T-helper 1 cell (primary cell): ENCODE data around the gene QPRT.
A peak's percentile ranks its signal among the peaks of the same experiment; 100 is the strongest.
"Not testable (repeated sequence)": the region's sequence is repeated elsewhere in the genome, so short reads cannot be mapped to it uniquely, and the experiment has no call there.

Experiments
- DNase-seq, 5 donors: peaks; one replicate each; pipeline ENCODE4 v3.0.0-alpha.2; 2012 to 2020

The QPRT gene

DNA sequence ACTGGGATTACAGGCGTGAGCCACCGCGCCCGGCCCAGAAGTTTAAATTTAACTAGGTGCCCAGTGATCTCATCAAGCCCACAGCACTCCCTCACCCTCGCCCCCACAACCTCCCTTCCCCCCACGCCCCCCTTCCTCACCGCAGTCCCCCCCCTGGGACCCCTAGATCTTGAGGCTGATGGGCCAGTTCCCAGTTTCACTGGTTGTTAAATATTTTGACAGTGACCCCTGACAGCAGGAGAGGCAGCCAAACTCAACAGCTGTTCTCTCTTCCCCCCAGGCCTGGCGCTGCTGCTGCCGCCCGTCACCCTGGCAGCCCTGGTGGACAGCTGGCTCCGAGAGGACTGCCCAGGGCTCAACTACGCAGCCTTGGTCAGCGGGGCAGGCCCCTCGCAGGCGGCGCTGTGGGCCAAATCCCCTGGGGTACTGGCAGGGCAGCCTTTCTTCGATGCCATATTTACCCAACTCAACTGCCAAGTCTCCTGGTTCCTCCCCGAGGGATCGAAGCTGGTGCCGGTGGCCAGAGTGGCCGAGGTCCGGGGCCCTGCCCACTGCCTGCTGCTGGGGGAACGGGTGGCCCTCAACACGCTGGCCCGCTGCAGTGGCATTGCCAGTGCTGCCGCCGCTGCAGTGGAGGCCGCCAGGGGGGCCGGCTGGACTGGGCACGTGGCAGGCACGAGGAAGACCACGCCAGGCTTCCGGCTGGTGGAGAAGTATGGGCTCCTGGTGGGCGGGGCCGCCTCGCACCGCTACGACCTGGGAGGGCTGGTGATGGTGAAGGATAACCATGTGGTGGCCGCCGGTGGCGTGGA, 15.6 kb downstream of the QPRT start:
- no peak for DNase-seq

DNA sequence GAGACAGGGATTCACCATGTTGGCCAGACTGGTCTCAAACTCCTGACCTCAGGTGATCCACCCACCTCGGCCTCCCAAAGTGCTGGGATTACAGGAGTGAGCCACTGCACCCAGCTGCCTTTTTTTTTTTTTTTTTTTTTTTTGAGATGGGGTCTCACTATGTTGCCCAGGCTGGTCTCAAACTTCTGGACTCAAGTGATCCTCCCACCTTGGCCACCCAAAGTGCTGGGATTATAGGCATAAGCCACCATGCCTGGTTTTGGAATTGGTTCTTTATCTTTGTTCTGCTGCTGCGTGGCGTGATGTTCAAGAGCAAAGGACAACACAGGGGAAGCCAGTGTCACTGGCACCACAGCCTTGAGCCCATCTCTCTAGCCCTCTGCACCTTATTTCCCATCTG, 16.7 kb downstream of the QPRT start:
- not testable (repeated sequence) for DNase-seq

DNA sequence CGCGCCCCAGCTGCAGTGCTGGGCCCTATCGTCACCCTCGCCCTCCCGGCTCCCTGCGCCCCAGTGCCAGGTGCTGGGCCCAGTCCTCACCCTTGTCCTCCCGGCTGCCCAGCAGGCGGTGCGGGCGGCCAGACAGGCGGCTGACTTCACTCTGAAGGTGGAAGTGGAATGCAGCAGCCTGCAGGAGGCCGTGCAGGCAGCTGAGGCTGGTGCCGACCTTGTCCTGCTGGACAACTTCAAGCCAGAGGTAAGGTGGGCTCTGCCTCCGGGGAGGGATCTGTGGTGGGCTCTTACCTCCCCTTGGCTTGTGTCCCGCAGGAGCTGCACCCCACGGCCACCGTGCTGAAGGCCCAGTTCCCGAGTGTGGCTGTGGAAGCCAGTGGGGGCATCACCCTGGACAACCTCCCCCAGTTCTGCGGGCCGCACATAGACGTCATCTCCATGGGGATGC, 17.9 kb downstream of the QPRT start:
- no peak for DNase-seq

DNA sequence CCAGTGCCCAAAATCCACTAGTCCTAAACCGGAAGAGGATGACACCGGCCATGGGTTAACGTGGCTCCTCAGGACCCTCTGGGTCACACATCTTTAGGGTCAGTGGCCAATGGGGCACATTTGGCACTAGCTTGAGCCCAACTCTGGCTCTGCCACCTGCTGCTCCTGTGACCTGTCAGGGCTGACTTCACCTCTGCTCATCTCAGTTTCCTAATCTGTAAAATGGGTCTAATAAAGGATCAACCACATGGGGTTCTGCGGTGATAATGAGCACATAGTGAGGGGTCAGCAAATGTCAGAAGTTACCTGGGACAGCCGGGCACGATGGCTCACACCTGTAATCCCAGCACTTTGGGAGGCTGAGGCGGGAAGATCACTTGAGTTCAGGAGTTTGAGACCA, 18.4 kb downstream of the QPRT start:
- DNase-seq = no peak

DNA sequence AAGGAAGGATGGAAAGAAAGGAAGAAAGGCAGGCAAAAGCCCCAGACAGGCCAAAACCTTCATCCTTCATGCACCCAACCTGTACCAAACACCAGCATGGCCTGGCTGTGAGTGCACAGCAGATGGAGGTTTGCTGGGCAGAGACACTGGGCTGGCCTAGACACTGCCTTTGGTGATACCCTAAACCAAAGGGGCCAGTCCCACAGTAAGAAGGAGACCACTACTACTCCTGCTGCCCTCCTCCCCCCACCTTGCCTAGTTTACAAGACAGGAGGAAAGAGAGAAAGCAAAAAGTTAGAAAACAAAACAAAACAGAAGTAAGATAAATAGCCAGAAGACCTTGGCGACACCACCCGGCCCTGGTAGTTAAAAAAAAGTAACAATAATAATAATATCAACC, 19.1 kb downstream of the QPRT start:
- DNase-seq = no peak

DNA sequence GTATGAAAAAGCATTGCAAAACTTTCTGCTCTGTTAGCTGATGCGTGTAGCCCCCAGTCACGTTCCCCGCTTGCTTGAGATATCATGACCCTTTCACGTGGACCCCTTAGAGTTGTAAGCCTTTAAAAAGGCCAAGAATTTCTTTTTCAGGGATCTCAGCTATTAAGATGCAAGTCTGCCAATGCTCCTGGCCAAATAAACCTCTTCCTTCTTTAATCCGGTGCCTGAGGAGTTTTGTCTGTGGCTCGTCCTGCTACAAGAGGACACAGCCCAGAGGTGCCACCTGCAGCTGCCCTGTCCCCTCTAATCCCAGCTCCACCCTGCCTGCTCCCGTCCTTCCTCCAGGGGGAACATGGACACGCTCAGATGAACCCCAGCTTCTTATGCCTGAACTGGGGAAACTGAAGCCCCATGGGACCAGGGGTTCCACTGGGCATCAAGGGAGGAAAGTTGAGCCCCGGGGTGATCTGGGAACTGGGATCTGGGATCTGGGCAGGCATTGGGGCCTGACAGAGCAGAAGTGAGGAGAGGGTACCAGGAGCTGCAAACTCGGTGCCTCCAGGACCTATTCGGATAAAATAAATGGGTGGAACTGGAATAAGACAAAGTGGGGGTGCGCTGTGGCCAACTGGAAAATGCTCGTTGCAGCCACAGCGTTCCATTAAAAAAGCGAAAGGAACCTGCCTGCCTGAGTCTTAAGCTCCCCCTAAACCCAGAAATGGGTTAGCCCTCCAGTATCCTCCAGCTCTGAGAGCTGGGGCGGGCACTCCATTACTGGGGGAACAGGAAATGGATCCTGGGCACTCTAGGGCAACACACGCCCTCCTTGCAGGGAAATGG, 19.7 kb downstream of the QPRT start:
- no peak for DNase-seq

DNA sequence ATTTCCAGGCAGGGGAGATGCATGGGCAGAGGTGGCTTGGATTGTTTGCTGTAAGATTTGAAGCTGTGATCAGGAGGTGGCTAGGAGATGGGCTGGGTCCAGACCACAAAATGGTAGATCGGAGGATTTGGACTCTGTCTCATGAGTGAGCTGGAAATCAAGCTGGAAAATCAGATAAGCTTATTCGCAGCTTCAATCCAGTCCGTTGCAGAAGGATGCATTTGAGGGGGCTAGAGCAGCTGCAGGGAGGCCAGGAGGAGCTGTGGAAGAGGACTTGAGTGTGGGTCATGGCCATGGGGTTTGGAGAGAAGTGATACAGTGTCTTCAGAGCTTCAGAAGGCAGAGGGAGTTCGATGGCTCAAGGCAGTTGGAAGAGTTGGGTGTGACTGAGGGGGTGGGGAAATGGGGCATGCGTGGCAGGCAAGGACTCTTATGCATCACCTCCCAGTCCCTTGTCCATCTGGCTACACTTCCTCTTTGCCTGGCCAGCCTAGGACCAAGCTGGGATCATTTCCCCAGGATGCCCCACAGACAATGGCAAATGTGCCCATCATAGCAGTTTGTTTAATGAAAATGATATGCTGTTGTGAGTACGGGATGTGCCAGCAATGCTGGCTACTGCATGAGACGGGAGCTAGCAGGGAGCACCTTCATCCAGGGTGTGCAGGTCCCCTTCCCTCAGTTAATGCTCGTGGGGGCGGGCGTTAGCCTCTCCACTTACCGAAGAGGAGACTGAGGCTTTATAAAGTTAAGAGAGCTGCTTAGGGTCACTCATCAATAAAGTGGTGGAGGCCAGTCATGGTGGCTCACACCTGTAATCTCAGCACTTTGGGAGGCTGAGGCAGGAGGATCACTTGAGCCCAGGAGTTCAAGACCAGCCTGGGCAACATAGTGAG, 20.6 kb downstream of the QPRT start:
- no peak for DNase-seq

DNA sequence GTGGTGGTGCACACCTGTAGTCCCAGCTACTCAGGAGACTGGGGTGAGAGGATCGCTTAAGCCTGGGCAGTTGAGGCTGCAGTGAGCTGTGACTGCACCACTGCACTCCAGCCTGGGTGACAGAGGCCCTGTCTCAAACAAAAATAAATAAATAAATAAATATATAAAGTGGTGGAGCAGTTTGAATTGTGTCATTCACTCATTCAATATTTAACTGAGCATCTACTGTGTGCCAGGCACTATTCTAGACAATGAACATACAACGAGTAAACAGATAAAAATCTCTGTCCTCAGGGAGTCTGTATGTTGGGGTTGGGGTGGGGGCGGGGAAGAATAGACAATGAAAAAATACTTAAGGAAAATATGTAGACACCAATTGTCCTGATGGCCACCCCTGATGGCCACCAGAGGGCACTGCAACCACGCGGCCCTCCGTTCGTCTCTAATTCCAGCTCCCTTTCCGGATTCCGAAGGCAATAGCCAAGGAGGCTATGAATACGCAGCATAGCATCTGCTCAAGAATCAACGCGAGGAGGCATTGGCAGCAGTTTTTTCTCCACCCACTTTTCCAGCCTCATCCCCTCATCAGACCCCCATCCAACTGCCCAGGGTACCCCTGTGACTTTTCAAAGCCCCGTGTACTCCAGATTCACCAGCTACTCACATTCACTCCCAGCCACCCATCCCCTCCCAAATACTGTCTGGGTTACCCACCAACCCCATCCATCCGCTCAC, 21.4 kb downstream of the QPRT start:
- DNase-seq = peak; percentile 54 to 81 (median 72)

DNA sequence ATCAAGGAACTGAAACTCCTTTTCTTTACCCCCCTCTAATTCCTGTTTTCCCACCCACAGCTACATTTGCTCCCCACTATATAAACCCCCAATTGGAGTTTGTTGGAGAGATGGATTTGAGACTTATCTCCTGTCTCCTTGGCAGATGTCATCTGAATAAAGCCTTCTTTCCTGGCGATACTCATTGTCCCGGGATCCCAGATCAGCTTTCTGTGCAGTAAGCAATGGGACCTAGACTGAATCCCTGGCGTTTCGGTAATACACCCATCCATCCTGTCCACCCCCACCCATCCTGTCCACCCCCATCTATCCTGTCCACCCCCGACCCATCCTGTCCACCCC, 22.2 kb downstream of the QPRT start:
- no peak for DNase-seq

DNA sequence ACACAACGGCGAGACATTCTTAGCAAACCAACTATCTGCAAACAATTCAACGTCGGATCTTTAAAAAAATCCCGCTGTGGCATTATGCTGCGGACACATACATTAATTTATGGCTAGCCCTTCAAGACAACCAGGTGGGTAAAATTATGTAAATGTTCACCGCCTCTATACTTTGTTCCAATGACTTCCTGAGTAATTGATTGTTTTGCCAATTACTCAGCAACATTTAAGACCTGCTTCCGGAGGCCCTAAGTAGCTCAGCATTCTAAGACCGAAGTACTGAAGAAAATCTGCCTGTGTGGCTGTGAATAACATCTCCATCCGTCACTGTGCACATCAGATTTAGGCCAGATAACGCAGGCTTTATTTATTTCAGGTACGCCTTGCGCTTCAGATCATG, 23.3 kb downstream of the QPRT start:
- DNase-seq = peak in 2 of 5 donors; percentile 36 to 69

DNA sequence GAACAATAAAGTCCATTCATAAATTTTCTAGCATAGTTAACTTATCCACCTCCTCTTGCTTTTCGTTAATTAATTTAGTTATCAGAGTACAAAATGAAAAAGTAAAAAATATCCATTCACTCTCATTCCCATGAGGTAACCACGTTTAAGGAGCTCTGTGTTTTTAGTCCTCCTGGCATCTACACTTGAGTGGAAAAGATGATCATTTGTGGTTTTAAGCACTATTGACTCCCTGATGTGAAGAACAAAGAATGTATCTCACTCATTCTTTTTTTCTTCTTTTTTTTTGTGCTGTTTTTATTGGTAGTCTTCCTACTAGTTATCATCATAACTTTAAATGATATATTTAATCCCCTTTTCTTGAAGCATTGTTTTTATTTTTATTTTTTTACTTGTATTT, 26.1 kb downstream of the QPRT start:
- no peak for DNase-seq

DNA sequence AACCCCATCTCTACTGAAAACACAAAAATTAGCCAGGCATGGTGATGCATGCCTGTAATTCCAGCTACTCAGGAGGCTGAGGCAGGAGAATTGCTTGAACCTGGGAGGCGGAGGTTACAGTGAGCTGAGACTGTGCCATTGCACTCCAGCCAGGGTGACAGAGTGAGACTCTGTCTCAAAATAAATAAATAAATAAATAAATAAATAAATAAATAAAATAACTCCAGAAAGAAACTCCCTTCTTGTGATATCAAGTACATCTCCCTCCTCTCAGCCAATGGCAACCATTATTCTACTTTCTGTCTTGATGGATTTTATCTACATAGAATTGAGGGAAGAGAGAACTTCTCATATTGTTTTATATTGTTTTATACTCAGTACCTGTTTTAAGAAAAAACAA, 28.2 kb downstream of the QPRT start:
- not testable (repeated sequence) for DNase-seq

DNA sequence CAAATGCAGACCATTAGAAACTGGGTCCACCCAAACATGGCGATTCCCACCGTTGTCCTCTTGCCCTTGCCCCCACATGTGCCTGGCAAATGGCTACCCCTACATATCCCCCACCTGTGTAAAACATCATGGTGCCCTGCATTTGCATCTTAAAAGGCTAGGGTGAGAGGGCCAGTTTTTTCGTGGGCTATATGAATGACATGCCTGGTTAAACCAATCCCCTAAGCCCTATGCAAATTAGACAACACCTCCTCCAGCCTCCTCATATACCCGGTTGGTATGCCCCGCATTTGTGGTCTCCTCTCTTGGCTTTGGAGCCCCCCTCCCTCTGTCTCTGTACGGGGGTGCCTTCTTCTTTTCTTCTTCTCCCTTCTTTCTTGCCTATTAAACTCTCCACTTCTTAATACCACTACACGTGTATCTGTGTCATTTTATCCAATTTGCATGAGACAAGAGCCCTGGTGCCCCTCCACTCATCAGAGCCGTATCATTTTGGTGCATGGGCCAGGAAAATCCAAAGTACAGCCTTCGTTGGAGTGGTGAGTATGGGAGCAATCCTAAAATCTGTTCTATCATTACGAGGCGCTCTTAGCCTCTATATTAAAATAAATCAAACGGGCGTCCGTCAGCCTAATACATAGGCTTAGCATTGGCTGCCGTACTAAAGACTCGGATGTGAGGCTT, 30.1 kb downstream of the QPRT start:
- no peak for DNase-seq

DNA sequence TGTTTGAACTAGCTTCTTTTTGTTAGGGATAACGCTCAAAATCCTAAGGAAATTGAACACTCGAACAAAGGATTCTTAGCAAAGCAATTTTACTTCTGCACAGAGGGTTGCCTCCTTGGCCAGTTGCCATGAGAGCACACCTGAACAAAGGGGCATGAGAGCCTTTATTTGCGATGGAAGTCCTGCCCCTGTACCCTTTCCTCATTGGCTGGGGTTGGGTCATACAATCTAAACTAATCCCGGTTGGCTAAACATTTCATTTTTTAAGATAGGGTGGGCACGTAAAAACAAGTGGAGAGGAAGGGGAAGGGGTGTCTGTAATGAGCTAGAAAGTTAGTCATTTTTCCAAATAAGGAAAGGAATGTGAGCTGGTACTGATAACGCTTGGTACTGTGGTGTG, 30.7 kb downstream of the QPRT start:
- not testable (repeated sequence) for DNase-seq

DNA sequence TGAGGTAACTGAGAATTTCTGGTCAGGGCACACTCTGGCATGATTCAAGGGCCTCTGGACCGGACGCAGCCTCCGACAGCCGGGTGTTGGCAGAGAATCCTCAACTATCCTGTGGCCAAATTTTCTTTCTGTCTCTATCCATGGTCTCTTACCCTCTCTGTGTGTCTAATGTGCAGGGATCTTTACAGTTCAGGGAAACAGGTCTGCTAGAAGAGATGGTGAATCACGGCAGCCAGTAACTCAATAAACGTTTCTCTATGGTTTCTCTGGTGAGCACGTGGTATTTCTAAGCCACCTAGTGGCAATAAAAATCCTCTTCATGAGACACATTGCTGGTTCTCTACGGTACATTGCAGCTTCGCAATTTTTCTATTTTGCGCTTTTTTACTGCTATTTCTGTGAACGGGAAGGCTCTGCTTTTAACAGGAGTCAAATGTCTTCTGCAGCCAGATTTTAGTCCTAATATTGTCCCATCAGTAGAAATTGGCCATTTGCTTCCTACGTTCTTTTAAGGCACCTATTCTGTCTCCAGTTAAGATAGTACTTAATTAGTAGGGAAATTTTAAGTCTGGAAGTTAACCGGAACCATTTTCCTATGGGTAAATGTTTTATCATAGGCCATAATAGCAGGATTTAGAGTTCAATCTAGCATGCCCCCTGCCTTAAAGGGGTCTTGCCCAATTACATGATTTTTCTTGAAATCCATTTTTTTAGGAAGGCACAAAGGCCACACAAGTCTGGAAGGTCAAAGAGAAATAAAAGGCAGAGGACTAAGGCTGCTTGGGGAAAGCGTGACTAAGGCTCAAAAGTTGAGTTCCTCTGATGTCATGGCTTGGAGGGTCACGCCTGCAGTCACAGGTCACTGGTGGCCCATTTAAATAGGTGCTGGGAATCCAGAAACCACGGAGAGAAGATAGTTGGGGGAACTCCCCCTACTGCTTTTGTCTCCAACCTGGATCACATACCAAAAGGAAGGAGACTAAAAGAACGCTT, 31.5 kb downstream of the QPRT start:
- peak in 3 of 5 donors; percentile 23 to 72 (median 26) for DNase-seq

DNA sequence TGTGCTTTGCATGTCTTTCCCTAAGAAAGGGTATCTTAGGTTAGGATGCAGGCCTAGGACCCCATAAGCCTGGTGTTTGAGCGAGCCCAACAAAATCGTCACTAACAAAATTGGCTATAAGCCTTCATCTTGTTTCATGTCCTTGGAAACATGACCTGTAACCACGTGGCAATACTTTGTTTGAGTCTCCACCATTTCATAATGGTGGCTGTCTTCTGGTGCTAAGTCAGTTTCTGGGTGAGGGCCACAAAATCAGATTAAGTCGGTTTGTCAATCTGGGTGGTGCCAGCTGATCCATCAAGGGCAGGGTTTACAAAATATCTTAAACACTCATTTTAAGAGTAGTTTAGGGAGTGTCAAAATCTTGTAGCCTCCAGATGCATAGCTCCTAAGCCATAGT, 33.8 kb downstream of the QPRT start:
- DNase-seq = no peak

DNA sequence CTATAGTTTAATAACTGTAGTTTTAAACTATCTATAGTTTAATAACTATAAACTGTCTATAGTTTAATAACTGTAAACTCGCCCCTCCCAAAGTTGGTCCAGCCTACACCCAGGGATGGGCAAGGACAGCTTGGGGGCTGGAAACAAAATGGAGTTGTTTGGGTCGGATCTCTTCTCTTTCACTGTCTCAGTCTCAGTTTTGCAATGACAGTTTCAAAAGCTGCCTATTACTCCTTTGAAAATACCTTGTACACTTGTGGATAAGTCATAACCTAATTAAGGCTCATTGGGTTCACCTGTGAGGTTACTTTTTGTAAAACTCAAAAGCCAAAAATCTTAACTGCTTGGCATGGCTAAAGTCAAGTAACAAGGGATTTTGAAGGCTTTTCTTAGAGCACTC, 35.4 kb downstream of the QPRT start:
- no peak for DNase-seq

DNA sequence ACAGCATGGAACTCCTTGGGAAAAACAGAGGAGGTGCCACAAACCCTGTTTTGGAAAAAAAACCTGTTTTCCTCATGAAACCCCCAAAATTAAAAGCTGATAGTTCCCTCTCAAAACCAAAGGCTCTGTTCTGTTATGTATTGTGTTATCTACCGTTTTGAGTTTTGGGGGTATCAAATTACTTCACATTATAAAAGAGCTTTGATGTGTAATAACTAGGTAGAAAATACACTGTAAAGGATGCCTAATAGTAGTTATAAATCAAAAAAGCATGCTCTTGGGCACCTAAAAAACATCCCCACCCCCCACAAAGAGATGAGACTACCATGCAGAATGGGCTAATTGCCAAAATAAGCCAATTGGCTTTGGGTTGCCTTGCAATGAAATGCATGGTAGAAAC, 36.0 kb downstream of the QPRT start:
- no peak for DNase-seq

DNA sequence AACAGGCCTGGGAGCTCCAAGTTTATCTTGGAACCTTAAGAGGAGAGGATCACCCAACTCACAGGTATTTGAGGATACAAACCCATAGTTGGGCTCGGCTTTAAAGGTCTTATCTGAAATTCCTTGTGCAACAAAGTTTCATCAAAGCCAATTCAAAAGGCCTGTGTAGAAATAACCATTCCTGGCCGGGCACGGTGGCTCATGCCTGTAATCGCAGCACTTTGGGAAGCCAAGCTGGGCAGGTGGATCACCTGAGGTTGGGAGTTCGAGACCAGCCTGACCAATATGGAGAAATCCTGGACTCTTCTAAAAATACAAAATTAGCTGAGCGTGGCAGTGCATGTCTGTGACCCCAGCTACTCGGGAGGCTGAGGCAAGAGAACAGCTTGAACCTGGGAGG, 38.1 kb downstream of the QPRT start:
- DNase-seq = no peak

DNA sequence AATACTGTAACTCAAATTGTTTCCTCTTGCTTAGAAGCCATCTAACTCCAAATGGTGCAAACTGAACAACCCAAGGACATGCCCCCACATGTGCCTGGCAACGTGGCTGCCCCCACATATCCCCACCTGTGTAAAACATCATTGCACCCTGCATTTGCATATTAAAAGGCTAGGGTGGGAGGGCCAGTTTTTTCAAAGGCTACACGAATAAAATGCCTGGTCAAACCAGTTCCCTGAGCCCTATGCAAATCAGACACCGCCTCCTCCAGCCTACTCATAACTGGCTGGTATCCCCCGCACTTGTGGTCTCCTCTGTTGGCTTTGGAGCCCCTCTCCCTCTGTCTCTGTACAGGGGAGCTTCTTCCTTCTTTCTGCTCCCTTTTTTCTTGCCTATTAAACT, 40.1 kb downstream of the QPRT start:
- DNase-seq = no peak
